CD4-positive, alpha-beta T cell treated with Interleukin-4 for 4 hours (primary cell): ENCODE results near the gene PGS1.

Source experiments
- DNase-seq: peaks from one replicate; pipeline ENCODE4 v3.0.0-alpha.2; 2020

Gene PGS1

GRCh38 chr17:78364436-78365281 is 13.8 kb upstream of the PGS1 start:
- DNase-seq, result no peak

DNA sequence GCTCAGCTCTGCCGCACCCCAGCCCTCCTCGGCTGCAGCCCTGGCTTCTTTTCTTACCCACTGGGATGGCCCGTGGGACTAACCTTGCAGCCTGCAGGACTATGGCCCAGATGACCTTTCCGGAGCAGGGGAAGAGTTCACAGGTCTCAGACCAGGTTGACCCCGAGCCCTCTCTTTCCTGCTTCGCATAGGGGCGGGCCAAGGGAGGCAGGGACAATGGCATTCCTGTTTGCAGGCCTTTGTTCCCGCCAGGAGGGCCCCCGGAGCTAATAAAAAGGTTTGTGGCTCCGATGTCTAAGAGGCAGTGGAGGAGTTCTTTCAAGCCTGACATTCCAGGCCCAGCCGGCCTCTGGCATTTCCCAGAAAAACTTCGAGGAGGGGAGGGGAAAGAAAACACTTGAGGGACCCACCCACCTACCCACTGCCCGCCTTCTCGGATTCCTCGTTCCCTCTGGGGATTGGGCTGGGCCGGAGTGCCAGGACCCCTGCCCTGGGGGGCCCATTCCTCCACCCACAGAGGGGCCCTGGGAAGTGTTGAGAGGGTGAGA is 12.8 kb upstream of the PGS1 start:
- DNase-seq, result no peak

DNA sequence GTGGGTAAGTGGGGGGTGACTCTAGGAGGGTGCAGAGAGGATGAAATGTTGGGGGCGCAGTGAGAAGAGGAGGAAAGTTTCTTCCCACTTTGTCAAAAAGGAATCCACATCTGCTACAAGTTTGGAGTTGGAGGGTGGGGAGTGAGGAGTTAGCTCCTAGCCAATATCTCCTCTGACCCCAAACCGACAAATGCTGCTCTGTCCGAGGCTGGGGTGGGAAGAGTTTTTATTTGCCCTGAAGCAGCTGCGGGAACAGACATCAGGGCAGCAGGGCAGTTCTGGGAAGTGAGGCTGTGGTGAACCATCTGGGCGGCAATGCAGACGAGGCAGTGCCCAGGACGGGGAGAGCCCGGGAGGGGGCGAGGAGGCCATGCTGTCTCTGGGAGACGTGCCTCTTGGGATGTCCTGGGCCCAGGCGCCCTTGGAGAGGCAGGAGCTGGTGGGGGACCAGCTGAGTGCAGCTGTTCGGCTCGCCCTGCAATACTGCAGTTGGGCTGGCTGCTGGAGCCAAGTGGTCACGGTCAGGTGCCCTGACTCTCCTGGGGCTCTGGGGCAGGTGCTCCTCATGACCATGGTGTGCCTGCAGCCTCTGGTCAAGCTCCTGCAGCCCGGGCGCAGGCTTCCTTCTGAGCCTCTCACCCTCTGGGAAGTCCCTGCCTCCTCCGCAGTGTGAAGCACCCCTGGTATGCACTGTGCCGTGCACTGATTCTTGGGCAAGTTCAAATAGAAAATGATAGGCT is 12.2 kb upstream of the PGS1 start:
- no peak for DNase-seq

GRCh38 chr17:78367193-78367592 is 11.3 kb upstream of the PGS1 start:
- no peak for DNase-seq

DNA sequence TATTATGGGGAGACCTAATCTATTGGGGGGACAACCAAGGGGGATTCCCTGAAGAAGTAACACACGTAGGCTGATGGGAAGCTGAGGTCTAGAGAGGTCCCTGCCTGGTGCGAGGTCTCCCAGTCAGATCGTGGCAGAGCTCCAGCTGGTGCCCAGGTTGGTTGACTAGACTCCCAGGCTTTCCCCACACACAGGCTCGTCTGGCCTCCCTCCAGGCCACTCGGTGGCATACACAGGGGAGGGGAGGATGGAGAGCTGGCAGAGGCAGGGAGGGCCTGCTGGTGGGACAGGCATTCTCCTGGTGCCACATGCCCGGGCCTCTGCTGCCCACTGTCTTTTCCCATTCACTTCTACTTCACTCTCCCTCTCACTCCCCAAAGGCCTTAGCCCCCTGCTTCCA is 10.1 kb upstream of the PGS1 start:
- no peak for DNase-seq

- no peak for DNase-seq
These were observed 9.5 kb upstream of the PGS1 start for GRCh38 chr17:78368854-78369495.

- DNase-seq, result no peak
These were observed 8.6 kb upstream of the PGS1 start for GRCh38 chr17:78369791-78370381.

- DNase-seq, result no peak
These were observed 7.4 kb upstream of the PGS1 start for GRCh38 chr17:78371056-78371455.

DNA sequence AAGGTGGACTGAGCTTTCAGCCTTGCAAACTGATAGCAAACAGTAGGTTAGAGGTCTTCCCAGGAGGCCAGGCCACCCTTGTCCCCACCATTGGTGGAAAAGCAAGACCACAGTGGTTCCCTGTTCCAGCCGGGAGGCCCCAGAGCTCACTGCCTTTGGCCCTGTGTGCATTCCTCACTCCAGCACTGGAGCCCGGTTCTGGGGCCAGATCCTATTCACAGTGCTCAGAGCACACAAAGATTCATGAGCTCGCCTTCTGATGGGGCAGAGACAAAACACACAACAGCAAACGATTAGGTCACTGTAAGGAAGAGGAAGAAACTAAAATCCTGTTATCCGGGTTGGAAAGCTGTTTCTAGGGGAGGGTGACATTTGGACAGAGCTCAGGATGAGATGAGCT is 5.6 kb upstream of the PGS1 start:
- no peak for DNase-seq

DNA sequence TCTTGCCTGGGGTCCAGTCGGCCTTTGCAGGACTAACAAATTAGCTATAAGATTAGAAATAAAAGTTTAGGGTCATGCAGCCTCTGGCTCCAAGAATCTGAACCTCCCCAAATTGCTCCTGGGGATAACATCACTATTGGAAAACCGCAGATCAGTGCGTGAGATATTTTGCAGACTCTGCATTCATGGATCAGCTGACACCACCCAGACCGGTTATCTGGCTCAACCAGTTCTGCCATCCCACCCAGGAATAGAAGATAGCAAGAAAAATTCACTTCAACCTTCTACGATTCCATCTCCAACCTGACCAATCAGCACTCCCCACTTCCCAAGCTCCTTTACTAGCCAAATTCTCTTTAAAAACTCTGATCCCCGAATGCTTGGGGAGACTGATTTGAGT is 4.3 kb upstream of the PGS1 start:
- DNase-seq, result no peak

DNA sequence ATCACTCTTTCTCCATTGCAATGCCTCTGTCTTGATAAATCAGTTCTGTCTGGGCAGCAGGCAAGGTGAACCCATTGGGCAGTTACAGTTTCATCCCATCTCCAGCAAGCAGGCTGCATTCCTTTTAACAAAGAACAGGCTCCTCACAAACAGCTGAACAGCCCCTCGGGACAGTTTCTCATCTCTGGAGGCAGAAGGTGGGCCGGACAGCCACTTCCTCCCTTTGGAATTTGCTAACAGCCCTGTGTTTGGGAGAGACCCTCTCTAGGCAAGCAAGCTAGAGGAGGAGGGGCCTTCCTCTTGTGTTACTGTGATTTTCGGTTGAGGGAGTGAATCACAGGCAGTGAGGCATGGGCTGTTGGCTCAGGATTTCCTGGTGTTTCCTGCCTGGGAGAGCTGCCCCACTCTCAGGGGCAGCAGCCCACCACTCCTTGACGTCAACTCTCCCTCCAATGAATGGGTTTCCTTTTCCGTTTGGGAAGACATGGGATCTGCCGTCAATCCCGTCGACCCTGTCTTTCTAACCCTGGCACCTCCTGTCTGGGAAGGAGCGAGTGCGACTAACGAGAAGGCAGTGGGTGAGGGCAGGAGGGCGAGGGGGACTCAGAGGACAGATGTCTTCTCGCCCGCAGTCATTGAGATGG is 3.7 kb upstream of the PGS1 start:
- no peak for DNase-seq

GRCh38 chr17:78375401-78376151 is 2.9 kb upstream of the PGS1 start:
- no peak for DNase-seq

- no peak for DNase-seq
These were observed 2.3 kb upstream of the PGS1 start for GRCh38 chr17:78376161-78376560.

GRCh38 chr17:78377858-78378224 is 608 bp upstream of the PGS1 start:
- DNase-seq, result no peak

- DNase-seq, result no peak
These were observed 662 bp downstream of the PGS1 start for GRCh38 chr17:78379131-78379491.

- DNase-seq, result no peak
These were observed 1.9 kb downstream of the PGS1 start for GRCh38 chr17:78380370-78380769.

DNA sequence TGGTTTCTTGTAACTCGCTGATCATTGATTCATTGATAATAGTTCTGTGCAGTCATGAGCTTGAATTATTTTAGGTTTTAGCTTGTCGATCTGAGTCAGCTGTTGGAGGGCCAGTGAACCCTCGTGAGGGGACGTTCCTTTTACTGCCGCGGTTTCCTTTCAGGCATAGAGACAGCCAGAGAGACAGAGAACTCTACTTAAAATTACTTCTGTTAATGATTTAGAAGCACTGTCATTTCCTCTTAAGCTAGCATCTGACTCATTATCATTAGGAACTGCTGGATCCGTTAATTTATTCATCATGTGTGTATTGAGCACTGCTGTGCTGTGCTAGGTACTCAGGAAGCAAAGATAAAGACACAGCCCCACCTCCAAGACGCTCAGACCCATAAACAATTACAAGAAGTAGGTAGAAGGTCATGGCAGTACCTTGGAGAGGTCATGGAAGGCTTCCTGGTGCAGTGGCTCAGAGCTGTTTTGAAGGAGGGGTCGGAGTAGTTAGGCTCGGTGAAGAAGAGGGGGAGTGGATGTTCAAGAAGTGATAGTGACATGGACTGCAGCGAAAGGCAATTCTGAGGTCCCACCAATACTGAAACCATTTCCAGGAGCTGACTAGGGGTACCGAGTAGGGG is 3.3 kb downstream of the PGS1 start:
- DNase-seq, result peak; percentile 89

- peak; percentile 64 for DNase-seq
These were observed 5.4 kb downstream of the PGS1 start for GRCh38 chr17:78383725-78384471.

GRCh38 chr17:78384479-78385175 is 6.2 kb downstream of the PGS1 start:
- no peak for DNase-seq
